GM23338 (cell line): Measurements from ENCODE around the gene RABIF.

Experiments
- CREB1 ChIP-seq: fragments of 250-450 bp; sonication (Bioruptor Pico); IDR thresholded peaks from 2 replicates; pipeline ENCODE4 v1.5.0; 2020; ENCODE audit warnings: low read depth, mild to moderate bottlenecking, moderate library complexity
- EZH2 ChIP-seq: fragments of 200-600 bp; sonication (generic); IDR thresholded peaks from one replicate; pipeline ENCODE4 v1.8.0; 2017; ENCODE audit warnings: antibody characterized with exemption, mild to moderate bottlenecking, low read depth; ENCODE audit not compliant: unreplicated experiment
- EZH2phosphoT487 ChIP-seq: fragments of 200-600 bp; sonication (generic); IDR thresholded peaks from one replicate; pipeline ENCODE4 v1.8.1; 2018; ENCODE audit warnings: antibody characterized with exemption; ENCODE audit not compliant: unreplicated experiment
- POLR2AphosphoS5 ChIP-seq: IDR thresholded peaks from 2 replicates; pipeline ENCODE4 v1.6.1; 2016; ENCODE audit warnings: antibody characterized with exemption, low read depth
- TF ChIP-seq, protein P1 (sequence below), 2 experiments: fragments of 200-600 bp in 1 of 2; sonication (generic) in 1 of 2; conservative IDR thresholded peaks; 2 replicates each; pipeline versions ENCODE4 v1.5.1 to v1.6.1; 2016 to 2017; ENCODE audit warnings: antibody characterized with exemption in 2 of 2, low read depth in 2 of 2, mild to moderate bottlenecking in 2 of 2, moderate library complexity in 1 of 2
- TF ChIP-seq, protein P2 (sequence below): IDR thresholded peaks from one replicate; pipeline ENCODE4 v1.6.1; 2018; ENCODE audit warnings: antibody characterized with exemption; ENCODE audit not compliant: unreplicated experiment

DNA sequence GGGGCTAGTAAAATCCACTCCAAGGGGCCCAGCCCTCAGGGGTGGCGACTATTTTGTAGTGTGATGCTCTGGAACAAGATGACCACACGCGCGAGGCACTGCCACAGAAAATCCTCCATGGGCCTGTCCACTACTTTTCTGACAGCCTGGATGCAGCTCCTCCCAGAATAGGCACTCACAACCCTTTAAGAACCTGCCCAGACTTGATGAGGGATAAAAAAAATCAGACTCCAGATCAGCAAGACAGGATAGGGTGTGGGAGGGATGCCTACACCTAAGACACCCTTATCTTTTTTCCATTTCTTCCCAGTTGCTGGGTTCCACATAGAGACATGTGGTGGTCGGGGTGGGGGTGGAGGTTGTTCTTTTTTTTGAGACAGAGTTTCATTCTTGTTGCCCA lies 44.7 kb downstream of the RABIF start:
- no peak for TF ChIP-seq POLR2AphosphoS5
- TF ChIP-seq, protein P1, sequence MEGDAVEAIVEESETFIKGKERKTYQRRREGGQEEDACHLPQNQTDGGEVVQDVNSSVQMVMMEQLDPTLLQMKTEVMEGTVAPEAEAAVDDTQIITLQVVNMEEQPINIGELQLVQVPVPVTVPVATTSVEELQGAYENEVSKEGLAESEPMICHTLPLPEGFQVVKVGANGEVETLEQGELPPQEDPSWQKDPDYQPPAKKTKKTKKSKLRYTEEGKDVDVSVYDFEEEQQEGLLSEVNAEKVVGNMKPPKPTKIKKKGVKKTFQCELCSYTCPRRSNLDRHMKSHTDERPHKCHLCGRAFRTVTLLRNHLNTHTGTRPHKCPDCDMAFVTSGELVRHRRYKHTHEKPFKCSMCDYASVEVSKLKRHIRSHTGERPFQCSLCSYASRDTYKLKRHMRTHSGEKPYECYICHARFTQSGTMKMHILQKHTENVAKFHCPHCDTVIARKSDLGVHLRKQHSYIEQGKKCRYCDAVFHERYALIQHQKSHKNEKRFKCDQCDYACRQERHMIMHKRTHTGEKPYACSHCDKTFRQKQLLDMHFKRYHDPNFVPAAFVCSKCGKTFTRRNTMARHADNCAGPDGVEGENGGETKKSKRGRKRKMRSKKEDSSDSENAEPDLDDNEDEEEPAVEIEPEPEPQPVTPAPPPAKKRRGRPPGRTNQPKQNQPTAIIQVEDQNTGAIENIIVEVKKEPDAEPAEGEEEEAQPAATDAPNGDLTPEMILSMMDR (conservative IDR thresholded peaks at IDR 0.05; ENCODE audit: low read depth in 2 of 2): no peak
- no peak for TF ChIP-seq EZH2
- TF ChIP-seq EZH2phosphoT487: no peak
- TF ChIP-seq, protein P2, sequence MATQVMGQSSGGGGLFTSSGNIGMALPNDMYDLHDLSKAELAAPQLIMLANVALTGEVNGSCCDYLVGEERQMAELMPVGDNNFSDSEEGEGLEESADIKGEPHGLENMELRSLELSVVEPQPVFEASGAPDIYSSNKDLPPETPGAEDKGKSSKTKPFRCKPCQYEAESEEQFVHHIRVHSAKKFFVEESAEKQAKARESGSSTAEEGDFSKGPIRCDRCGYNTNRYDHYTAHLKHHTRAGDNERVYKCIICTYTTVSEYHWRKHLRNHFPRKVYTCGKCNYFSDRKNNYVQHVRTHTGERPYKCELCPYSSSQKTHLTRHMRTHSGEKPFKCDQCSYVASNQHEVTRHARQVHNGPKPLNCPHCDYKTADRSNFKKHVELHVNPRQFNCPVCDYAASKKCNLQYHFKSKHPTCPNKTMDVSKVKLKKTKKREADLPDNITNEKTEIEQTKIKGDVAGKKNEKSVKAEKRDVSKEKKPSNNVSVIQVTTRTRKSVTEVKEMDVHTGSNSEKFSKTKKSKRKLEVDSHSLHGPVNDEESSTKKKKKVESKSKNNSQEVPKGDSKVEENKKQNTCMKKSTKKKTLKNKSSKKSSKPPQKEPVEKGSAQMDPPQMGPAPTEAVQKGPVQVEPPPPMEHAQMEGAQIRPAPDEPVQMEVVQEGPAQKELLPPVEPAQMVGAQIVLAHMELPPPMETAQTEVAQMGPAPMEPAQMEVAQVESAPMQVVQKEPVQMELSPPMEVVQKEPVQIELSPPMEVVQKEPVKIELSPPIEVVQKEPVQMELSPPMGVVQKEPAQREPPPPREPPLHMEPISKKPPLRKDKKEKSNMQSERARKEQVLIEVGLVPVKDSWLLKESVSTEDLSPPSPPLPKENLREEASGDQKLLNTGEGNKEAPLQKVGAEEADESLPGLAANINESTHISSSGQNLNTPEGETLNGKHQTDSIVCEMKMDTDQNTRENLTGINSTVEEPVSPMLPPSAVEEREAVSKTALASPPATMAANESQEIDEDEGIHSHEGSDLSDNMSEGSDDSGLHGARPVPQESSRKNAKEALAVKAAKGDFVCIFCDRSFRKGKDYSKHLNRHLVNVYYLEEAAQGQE: no peak
- no peak for TF ChIP-seq CREB1 (CRISPR knock-in tag)
